ENCODE measurements around the gene PDZD7.

PDZD7 gene

DNA sequence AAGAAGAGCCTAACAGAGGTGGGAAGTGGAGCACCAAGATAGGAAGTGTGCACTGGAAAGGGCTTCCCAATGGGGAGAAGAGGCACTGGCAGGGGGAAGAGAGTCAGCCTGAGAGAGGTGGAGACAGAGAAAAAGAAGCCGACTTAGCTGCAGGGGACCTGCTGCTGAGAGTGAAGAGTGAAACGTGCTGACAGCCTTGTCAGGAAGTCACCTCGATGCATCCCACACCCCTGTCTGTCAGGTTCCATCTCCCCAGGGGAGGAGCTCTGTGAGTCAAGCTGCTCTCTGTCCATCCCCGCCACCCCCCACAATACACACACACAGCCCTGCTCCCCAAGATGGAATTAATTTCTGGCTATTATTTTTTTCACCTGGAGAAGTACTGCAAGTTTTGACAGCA lies 44.8 kb upstream of the PDZD7 start (continued):
- TF ChIP-seq, protein P1, sequence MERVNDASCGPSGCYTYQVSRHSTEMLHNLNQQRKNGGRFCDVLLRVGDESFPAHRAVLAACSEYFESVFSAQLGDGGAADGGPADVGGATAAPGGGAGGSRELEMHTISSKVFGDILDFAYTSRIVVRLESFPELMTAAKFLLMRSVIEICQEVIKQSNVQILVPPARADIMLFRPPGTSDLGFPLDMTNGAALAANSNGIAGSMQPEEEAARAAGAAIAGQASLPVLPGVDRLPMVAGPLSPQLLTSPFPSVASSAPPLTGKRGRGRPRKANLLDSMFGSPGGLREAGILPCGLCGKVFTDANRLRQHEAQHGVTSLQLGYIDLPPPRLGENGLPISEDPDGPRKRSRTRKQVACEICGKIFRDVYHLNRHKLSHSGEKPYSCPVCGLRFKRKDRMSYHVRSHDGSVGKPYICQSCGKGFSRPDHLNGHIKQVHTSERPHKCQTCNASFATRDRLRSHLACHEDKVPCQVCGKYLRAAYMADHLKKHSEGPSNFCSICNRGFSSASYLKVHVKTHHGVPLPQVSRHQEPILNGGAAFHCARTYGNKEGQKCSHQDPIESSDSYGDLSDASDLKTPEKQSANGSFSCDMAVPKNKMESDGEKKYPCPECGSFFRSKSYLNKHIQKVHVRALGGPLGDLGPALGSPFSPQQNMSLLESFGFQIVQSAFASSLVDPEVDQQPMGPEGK (CRISPR knock-in tag; IDR thresholded peaks at IDR 0.05; ENCODE audit: borderline replicate concordance) = no peak
- TF ChIP-seq OSR1 (CRISPR knock-in tag; IDR thresholded peaks at IDR 0.05) = no peak
- no peak for TF ChIP-seq ZNF565 (CRISPR knock-in tag; conservative IDR thresholded peaks at IDR 0.05; ENCODE audit: low read depth)

DNA sequence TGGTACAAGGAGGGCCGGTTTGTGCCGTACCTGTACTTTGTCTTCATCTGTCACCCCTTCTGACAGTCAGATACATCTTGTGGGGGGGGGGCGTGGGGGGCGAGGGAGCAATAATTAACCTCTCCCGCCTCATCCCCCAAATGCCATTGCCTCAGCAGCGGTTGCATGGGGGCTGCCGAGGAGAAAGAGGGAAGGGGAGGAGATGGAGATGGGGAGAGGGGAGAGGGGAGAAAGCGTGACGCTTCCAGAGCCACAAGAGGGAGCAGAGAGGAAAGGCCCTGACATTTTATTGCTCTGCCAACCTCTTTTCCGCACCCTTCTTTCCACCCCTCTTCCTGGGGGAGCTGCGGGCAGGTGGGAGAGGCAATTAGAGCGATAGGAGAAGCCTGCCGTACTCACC lies 42.7 kb upstream of the PDZD7 start:
- TF ChIP-seq TOX (CRISPR knock-in tag; IDR thresholded peaks at IDR 0.05; ENCODE audit: borderline replicate concordance) = no peak
- TF ChIP-seq, protein P2, sequence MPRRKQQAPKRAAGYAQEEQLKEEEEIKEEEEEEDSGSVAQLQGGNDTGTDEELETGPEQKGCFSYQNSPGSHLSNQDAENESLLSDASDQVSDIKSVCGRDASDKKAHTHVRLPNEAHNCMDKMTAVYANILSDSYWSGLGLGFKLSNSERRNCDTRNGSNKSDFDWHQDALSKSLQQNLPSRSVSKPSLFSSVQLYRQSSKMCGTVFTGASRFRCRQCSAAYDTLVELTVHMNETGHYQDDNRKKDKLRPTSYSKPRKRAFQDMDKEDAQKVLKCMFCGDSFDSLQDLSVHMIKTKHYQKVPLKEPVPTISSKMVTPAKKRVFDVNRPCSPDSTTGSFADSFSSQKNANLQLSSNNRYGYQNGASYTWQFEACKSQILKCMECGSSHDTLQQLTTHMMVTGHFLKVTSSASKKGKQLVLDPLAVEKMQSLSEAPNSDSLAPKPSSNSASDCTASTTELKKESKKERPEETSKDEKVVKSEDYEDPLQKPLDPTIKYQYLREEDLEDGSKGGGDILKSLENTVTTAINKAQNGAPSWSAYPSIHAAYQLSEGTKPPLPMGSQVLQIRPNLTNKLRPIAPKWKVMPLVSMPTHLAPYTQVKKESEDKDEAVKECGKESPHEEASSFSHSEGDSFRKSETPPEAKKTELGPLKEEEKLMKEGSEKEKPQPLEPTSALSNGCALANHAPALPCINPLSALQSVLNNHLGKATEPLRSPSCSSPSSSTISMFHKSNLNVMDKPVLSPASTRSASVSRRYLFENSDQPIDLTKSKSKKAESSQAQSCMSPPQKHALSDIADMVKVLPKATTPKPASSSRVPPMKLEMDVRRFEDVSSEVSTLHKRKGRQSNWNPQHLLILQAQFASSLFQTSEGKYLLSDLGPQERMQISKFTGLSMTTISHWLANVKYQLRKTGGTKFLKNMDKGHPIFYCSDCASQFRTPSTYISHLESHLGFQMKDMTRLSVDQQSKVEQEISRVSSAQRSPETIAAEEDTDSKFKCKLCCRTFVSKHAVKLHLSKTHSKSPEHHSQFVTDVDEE (CRISPR knock-in tag; IDR thresholded peaks at IDR 0.05) = no peak
- TF ChIP-seq, protein P3, sequence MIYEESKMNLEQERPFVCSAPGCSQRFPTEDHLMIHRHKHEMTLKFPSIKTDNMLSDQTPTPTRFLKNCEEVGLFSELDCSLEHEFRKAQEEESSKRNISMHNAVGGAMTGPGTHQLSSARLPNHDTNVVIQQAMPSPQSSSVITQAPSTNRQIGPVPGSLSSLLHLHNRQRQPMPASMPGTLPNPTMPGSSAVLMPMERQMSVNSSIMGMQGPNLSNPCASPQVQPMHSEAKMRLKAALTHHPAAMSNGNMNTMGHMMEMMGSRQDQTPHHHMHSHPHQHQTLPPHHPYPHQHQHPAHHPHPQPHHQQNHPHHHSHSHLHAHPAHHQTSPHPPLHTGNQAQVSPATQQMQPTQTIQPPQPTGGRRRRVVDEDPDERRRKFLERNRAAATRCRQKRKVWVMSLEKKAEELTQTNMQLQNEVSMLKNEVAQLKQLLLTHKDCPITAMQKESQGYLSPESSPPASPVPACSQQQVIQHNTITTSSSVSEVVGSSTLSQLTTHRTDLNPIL (CRISPR knock-in tag; IDR thresholded peaks at IDR 0.05; ENCODE audit: low read depth) = no peak
- TF ChIP-seq GLIS3 (CRISPR knock-in tag; IDR thresholded peaks at IDR 0.05) = no peak
- TF ChIP-seq SNAI2 (CRISPR knock-in tag; IDR thresholded peaks at IDR 0.05) = no peak
- TF ChIP-seq ZFP3 (CRISPR knock-in tag; IDR thresholded peaks at IDR 0.05) = no peak
- TF ChIP-seq OSR1 (CRISPR knock-in tag; IDR thresholded peaks at IDR 0.05) = no peak
- no peak for TF ChIP-seq ZNF70 (CRISPR knock-in tag; IDR thresholded peaks at IDR 0.05)
- TF ChIP-seq ZFP30 (CRISPR knock-in tag; IDR thresholded peaks at IDR 0.05) = no peak
- no peak for TF ChIP-seq ARNTL (CRISPR knock-in tag; IDR thresholded peaks at IDR 0.05; ENCODE audit: borderline replicate concordance, low read depth)
- ATAC-seq = no peak

DNA sequence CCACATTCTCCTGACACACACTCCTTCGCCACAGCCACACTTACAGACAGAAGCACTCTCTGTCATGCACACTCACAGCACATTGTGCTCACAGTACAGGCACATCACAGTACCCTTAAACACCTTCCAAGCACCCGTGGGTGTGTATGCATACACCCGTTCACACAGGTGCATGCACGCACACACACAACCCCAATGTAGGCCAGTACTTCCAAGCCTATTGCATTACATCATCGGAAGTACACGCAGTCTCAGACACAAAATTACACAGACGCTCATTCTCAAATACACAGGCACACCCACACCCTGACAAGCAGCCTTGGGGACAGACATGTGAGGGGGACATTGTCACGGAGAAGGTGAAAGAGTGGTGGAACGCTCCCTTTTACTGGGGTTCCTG lies 42.0 kb upstream of the PDZD7 start:
- ATAC-seq = no peak
- no peak for TF ChIP-seq ESRRG (CRISPR knock-in tag; IDR thresholded peaks at IDR 0.05)
- no peak for TF ChIP-seq TCF4 (CRISPR knock-in tag; IDR thresholded peaks at IDR 0.05; ENCODE audit: borderline replicate concordance)
- TF ChIP-seq, protein P4, sequence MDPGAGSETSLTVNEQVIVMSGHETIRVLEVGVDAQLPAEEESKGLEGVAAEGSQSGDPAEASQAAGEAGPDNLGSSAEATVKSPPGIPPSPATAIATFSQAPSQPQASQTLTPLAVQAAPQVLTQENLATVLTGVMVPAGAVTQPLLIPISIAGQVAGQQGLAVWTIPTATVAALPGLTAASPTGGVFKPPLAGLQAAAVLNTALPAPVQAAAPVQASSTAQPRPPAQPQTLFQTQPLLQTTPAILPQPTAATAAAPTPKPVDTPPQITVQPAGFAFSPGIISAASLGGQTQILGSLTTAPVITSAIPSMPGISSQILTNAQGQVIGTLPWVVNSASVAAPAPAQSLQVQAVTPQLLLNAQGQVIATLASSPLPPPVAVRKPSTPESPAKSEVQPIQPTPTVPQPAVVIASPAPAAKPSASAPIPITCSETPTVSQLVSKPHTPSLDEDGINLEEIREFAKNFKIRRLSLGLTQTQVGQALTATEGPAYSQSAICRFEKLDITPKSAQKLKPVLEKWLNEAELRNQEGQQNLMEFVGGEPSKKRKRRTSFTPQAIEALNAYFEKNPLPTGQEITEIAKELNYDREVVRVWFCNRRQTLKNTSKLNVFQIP (CRISPR knock-in tag; IDR thresholded peaks at IDR 0.05; ENCODE audit: borderline replicate concordance, low read depth) = no peak
- TF ChIP-seq TOX (CRISPR knock-in tag; IDR thresholded peaks at IDR 0.05; ENCODE audit: borderline replicate concordance) = no peak
- TF ChIP-seq OSR1 (CRISPR knock-in tag; IDR thresholded peaks at IDR 0.05) = no peak
- TF ChIP-seq, protein P5, sequence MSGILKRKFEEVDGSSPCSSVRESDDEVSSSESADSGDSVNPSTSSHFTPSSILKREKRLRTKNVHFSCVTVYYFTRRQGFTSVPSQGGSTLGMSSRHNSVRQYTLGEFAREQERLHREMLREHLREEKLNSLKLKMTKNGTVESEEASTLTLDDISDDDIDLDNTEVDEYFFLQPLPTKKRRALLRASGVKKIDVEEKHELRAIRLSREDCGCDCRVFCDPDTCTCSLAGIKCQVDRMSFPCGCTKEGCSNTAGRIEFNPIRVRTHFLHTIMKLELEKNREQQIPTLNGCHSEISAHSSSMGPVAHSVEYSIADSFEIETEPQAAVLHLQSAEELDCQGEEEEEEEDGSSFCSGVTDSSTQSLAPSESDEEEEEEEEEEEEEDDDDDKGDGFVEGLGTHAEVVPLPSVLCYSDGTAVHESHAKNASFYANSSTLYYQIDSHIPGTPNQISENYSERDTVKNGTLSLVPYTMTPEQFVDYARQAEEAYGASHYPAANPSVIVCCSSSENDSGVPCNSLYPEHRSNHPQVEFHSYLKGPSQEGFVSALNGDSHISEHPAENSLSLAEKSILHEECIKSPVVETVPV (CRISPR knock-in tag; IDR thresholded peaks at IDR 0.05) = no peak
- TF ChIP-seq SNAI2 (CRISPR knock-in tag; IDR thresholded peaks at IDR 0.05) = no peak
- no peak for TF ChIP-seq GLIS3 (CRISPR knock-in tag; IDR thresholded peaks at IDR 0.05)
- no peak for TF ChIP-seq ZFP3 (CRISPR knock-in tag; IDR thresholded peaks at IDR 0.05)
- TF ChIP-seq, protein P1 (CRISPR knock-in tag; IDR thresholded peaks at IDR 0.05; ENCODE audit: borderline replicate concordance) = no peak
- no peak for TF ChIP-seq ZNF8 (CRISPR knock-in tag; IDR thresholded peaks at IDR 0.05)
- no peak for TF ChIP-seq ZNF70 (CRISPR knock-in tag; IDR thresholded peaks at IDR 0.05)
- TF ChIP-seq PPARA (CRISPR knock-in tag; IDR thresholded peaks at IDR 0.05; ENCODE audit: borderline replicate concordance) = no peak
- no peak for TF ChIP-seq ISL1 (CRISPR knock-in tag; IDR thresholded peaks at IDR 0.05)
- TF ChIP-seq ZFP30 (CRISPR knock-in tag; IDR thresholded peaks at IDR 0.05) = no peak
- TF ChIP-seq, protein P3 (CRISPR knock-in tag; IDR thresholded peaks at IDR 0.05; ENCODE audit: low read depth) = no peak

Data from SK-N-SH treated with all-trans-retinoic acid at 6 μM for 48 hours (cell line).